Neutrophil (primary cell): ENCODE measurements around the gene LGALS16.

Experiments used
- H3K27ac ChIP-seq: fragments of 200-600 bp; sonication (generic); 2 replicates; pipeline ENCODE4 v1.5.1; 2016; ENCODE audit warnings: mild to moderate bottlenecking, moderate library complexity
- H3K27me3 ChIP-seq: fragments of 200-600 bp; sonication (generic); 2 replicates; pipeline ENCODE4 v1.6.0; 2016; ENCODE audit warnings: mild to moderate bottlenecking
- H3K36me3 ChIP-seq: fragments of 200-600 bp; sonication (generic); 2 replicates; pipeline ENCODE4 v1.5.1; 2017
- H3K4me1 ChIP-seq, 2 experiments: fragments of 200-600 bp in 1 of 2; sonication (generic) in 1 of 2; 1 replicate in 1 of 2; 2 replicates in 1 of 2; pipeline versions ENCODE4 v1.5.1 to v1.6.1; 2013 to 2016; ENCODE audit warnings: low read depth in 1 of 2, low read length in 1 of 2, mild to moderate bottlenecking in 1 of 2, moderate library complexity in 1 of 2; ENCODE audit not compliant: control insufficient read depth in 1 of 2, insufficient read depth in 1 of 2
- H3K4me3 ChIP-seq, 2 experiments: fragments of 200-600 bp in 1 of 2; sonication (generic) in 1 of 2; 1 replicate in 1 of 2; 2 replicates in 1 of 2; pipeline ENCODE4 v1.5.1; 2013 to 2016; ENCODE audit warnings: low read depth in 1 of 2, low read length in 1 of 2, mild to moderate bottlenecking in 1 of 2, moderate library complexity in 1 of 2
- H3K9me3 ChIP-seq: fragments of 200-600 bp; sonication (generic); 2 replicates; pipeline ENCODE4 v1.5.1; 2016
- TF ChIP-seq, protein P1 (sequence below): fragments of 200-600 bp; sonication (generic); IDR thresholded peaks from 2 replicates; pipeline ENCODE4 v1.5.1; 2016; ENCODE audit warnings: antibody characterized with exemption

LGALS16 gene

DNA sequence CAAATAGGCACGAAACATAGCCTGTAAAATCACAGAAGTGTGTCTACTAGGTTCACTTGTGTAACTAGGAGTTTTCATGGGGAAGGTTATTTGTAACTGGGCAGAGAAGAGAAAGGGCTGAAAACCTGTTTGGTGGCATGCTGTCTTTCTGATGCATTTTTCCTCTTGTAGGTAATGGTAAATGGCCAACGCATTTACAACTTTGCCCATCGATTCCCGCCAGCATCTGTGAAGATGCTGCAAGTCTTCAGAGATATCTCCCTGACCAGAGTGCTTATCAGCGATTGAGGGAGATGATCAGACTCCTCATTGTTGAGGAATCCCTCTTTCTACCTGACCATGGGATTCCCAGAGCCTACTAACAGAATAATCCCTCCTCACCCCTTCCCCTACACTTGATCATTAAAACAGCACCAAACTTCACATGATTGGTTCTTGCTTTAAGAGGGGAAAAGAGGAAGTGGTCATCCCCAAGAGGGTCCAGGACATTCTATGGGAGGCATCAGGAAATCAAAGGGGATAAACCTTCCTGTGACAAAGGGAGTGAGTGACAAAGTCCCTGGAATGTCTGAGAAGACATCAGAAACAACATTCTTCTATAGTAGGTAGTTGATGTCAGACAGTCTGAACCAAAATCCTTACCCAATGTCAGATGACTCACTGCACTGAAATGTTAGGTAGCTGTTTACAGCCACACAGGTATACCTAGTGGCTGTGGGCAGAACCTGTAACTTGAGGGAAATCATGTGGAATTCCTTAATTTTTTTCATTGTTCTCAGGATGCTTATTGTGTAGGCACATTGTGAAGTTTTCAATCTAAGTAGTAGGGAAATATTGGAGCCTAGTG is 53.5 kb downstream of the LGALS16 start:
- TF ChIP-seq, protein P1, sequence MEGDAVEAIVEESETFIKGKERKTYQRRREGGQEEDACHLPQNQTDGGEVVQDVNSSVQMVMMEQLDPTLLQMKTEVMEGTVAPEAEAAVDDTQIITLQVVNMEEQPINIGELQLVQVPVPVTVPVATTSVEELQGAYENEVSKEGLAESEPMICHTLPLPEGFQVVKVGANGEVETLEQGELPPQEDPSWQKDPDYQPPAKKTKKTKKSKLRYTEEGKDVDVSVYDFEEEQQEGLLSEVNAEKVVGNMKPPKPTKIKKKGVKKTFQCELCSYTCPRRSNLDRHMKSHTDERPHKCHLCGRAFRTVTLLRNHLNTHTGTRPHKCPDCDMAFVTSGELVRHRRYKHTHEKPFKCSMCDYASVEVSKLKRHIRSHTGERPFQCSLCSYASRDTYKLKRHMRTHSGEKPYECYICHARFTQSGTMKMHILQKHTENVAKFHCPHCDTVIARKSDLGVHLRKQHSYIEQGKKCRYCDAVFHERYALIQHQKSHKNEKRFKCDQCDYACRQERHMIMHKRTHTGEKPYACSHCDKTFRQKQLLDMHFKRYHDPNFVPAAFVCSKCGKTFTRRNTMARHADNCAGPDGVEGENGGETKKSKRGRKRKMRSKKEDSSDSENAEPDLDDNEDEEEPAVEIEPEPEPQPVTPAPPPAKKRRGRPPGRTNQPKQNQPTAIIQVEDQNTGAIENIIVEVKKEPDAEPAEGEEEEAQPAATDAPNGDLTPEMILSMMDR = no peak
- Histone ChIP-seq H3K9me3 (no peaks in the 10 kb centered on the region), H3K27ac (no peak overlapping the region), H3K4me1 (no peaks in the 10 kb centered on the region), H3K4me3 (no peak overlapping the region), H3K36me3 (no peaks in the 10 kb centered on the region), H3K27me3 (peaks cover 21% of the 10 kb centered on the region)
